GM19395 (cell line): ENCODE data around the gene FER.

Experiments used
- ATAC-seq: cut with Tn5 transposase; IDR thresholded peaks from one replicate; pipeline ENCODE4 v1.9.1; 2021; ENCODE audit warnings: mild to moderate bottlenecking, moderate library complexity; ENCODE audit not compliant: unreplicated experiment

Gene FER

DNA sequence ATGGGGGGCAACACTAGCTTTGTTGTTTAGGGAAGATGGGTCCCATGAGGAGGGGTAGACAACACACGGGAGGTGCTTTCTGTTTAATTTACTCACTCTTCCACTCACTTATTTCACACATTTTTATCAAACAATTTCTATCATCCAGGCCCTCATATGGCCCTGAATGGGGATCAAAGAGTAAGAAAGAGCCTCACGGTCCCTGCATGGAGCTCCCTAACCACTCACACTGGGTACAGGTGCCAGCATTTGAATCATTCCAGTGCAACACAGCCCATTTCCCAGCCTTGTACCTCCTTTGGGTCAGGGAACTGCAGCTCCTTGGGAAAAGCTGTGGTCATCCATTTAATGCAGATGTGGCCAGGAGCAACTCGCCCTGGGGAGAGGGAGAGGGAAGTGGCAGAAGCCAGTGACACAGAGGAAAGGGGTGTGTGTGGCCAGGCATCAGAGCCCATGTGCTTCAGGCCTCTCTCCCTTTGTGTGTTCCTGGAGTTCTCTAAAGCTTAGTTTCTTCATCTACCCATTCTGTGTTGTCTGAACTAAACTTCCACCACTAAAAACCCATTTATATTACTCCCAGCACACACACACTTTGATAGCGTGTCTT is 476.7 kb downstream of the FER start:
- no peak for ATAC-seq

DNA sequence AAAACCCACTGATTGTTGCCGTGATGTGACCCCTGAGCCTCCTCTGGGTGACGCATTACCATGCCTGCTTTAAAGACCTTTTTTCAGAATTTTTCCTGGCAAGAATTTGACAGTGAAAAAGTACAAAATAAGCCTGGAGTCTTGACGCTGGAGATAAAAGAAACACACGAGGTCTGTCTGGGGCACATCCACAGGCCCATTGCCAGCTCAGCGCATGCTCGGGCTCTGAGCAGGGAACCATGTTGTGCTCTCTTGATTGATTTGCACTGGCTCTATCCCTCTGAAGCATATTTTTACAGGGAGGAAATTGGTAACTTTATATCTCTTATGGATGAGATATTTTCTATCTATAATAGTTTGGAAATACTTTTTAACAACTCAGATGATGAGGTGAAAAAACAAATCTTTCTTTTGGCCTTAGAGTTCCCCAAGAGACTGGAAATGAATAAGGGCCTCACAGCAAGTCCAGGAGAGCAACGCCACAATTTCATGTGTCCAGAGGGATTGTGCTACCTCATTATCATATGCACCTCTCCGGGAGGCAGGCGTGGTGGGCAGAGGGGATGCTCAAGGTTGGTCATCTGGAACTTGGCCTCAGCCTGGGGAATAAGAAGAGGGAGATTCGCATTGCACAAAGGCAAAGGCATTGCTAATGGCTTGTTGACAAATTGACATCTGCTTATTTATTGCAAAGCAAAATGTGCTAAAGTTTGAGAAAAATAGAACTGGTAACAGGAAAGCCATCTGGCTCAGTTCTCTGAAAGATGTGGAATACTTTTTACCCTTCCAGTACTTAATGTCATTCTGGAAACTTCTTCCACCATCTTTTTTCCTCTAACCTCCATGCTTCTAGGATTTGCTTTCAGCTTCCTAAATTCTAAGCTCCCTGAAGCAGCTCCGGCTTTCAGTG is 478.3 kb downstream of the FER start:
- ATAC-seq, result no peak

DNA sequence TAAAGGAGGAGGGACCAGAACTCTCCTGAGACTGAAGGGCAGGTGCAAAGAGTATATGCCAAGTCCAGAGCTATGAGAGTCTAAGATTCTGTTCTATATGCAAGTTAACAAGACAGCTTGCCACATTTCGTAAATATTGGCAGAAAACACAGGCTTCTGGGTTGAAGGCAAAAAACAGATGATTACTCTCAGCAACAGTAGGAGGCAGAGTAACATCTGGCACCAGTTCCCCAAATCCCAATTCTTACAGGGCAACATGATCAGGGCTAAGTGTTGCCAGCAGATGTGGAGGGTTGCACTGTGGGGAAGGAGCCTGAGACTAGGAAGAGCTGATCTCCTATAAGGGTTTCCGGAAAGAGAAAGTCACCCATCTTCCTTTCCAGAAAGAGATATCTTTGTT is 482.7 kb downstream of the FER start:
- ATAC-seq, result no peak

GRCh38 chr5:109231331-109231730 is 483.6 kb downstream of the FER start:
- no peak for ATAC-seq

- ATAC-seq, result no peak
Measured at GRCh38 chr5:109234381-109234780, 486.7 kb downstream of the FER start.

DNA sequence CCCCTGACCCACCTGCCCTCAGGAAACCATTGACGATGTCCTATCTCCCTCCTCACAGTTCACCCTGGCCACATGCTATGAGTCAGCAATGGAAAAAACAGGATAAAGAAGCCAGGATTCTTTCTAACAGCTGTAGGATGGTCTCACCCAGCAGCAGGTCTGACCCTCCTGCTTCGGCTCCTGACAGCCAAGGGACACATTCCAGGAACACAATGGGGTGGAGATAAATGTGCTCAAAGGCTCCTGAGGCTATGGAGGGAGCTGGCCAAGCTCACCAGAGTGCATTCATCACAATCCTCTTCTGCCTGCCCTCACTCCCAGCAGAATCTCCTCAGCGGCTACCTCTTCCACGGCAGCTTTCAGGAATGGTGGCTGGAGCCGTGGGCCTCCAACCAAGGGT is 491.8 kb downstream of the FER start:
- ATAC-seq, result no peak

GRCh38 chr5:109242518-109242917 is 494.8 kb downstream of the FER start:
- ATAC-seq, result no peak

DNA sequence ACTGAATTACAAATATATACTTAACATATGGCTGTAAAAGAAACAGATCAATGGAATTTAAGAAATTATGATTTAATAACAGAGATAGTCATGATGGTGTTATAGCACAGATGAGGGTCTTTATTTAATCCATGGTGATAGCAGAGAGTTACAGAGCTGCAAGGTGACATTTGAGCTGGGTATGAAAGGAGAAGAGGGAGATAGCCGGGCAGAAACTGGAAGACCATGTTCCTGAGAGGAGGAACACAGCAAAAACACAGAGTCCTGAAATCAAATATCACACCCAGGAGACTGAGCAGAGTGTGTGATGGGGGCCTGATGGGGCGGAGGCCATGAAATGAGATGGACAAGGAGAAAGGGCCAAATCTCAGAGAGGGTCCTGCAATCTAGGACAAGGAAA is 498.7 kb downstream of the FER start:
- no peak for ATAC-seq
